ENCODE results near the gene KRCC1. TPM values are rescaled to one million over a fixed set of nuclear protein-coding genes. Genes with fewer than 3 reads are reported as not detected.

The KRCC1 gene
- total RNA-seq, 1 donor = 24.2 TPM

DNA sequence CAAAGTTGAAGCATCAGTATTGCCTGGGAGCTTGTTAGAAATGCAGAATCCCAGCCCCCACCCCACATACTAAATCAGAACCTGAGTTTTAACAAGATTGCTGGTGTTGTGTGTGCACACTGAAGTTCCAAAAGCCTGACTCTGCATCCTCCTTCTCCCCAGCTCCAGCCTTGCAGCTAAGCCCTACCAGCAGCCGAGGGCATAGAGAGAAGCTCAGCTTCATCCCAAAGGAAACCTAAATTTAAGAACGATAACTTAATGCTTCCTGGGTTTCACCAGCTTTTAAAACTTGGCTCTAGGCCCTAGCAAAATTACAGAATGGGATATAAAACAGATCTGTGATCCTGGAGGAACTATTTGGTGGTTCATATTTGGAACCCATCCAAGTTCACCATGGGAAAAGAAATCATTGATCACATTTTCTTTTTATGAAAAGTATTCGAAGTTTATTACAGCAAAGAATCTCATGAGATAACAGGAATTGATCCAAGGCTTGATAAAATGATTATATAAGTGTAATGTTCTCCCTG lies 23.1 kb upstream of the KRCC1 start:
- Histone ChIP-seq H3K4me2 (ENCODE audit: insufficient read depth, low read length) (no peak overlapping the region), H3K36me3 (ENCODE audit: insufficient read depth, low read length) (no peaks in the 10 kb centered on the region), H3K27me3 (ENCODE audit: insufficient read depth, low read length) (no peaks in the 10 kb centered on the region), H3K4me3 (ENCODE audit: insufficient read depth, low read length) (no peak overlapping the region), H3K4me1 (ENCODE audit: insufficient read depth, low read length) (peaks cover 6% of the 10 kb centered on the region), H3K27ac (ENCODE audit: low read depth, low read length) (no peak overlapping the region), H3K79me2 (ENCODE audit: insufficient read depth, low read length) (no peaks in the 10 kb centered on the region), H3K9me3 (ENCODE audit: low read depth, low read length) (no peaks in the 10 kb centered on the region), H4K20me1 (ENCODE audit: insufficient read depth, low read length) (no peaks in the 10 kb centered on the region), H2AFZ (ENCODE audit: low read length) (no peak overlapping the region)
- TF ChIP-seq, protein P1, sequence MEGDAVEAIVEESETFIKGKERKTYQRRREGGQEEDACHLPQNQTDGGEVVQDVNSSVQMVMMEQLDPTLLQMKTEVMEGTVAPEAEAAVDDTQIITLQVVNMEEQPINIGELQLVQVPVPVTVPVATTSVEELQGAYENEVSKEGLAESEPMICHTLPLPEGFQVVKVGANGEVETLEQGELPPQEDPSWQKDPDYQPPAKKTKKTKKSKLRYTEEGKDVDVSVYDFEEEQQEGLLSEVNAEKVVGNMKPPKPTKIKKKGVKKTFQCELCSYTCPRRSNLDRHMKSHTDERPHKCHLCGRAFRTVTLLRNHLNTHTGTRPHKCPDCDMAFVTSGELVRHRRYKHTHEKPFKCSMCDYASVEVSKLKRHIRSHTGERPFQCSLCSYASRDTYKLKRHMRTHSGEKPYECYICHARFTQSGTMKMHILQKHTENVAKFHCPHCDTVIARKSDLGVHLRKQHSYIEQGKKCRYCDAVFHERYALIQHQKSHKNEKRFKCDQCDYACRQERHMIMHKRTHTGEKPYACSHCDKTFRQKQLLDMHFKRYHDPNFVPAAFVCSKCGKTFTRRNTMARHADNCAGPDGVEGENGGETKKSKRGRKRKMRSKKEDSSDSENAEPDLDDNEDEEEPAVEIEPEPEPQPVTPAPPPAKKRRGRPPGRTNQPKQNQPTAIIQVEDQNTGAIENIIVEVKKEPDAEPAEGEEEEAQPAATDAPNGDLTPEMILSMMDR (IDR thresholded peaks at IDR 0.05; ENCODE audit: extremely low read depth, low read depth, low read length) = no peak
- no peak for DNase-seq (ENCODE audit: insufficient read length, low spot score, missing footprints)

DNA sequence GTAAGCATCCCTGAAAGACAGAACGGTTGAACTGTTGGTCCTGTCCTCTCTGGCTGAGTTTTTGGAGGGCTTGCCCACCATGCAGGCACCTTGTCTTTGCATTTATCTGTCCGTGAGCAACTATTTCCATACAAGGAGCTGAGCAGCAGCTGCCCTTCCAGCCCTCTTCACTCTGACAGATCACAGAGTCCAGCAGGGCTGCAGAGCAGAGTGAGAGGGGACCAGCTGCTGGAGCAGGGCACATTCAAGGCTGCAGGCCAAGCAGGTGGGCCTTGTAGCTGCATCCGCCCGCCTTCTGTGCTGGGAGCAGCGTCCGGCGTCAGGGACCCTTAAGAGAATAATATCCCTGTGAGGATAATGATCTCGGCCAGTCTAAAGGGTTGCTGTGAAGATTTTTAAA lies 21.5 kb upstream of the KRCC1 start:
- Histone ChIP-seq H3K4me1 (ENCODE audit: insufficient read depth, low read length) (peaks cover 6% of the 10 kb centered on the region), H4K20me1 (ENCODE audit: insufficient read depth, low read length) (no peaks in the 10 kb centered on the region), H3K4me3 (ENCODE audit: insufficient read depth, low read length) (no peak overlapping the region), H3K4me2 (ENCODE audit: insufficient read depth, low read length) (no peak overlapping the region), H3K79me2 (ENCODE audit: insufficient read depth, low read length) (no peaks in the 10 kb centered on the region), H2AFZ (ENCODE audit: low read length) (no peak overlapping the region), H3K27me3 (ENCODE audit: insufficient read depth, low read length) (no peaks in the 10 kb centered on the region), H3K9me3 (ENCODE audit: low read depth, low read length) (no peaks in the 10 kb centered on the region), H3K36me3 (ENCODE audit: insufficient read depth, low read length) (no peaks in the 10 kb centered on the region), H3K27ac (ENCODE audit: low read depth, low read length) (no peak overlapping the region)
- DNase-seq (ENCODE audit: insufficient read length, low spot score, missing footprints) = no peak
- TF ChIP-seq, protein P1 (IDR thresholded peaks at IDR 0.05; ENCODE audit: extremely low read depth, low read depth, low read length) = no peak

DNA sequence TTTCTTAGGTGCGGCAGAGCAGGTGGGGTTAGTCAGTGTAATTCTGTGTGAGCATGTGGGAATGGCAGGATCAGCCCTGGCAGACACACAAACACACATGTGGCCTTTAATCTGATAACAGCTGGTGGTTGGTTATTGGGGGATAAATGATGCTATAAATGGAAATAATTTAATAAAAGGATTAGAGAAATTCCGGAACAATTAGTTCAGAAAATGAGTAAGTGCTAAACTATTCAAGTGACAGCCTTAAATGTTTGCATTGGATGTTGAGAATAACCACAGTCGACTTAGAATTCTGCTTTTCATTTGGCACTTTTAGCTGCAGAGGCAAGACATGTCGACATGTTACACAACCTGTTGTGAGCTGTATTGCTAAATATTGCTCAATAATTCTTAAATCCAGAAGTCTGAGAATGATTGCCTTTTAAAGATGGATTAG lies 19.3 kb upstream of the KRCC1 start:
- DNase-seq (ENCODE audit: insufficient read length, low spot score, missing footprints) = peak; percentile 44
- no peaks in the 10 kb centered on the region for H3K9me3 ChIP-seq (ENCODE audit: low read depth, low read length)
- H3K4me1 ChIP-seq (ENCODE audit: insufficient read depth, low read length) = peaks cover 6% of the 10 kb centered on the region
- H4K20me1 ChIP-seq (ENCODE audit: insufficient read depth, low read length) = no peaks in the 10 kb centered on the region
- H3K27me3 ChIP-seq (ENCODE audit: insufficient read depth, low read length) = no peaks in the 10 kb centered on the region
- no peak overlapping the region for H3K27ac ChIP-seq (ENCODE audit: low read depth, low read length)
- H3K79me2 ChIP-seq (ENCODE audit: insufficient read depth, low read length) = no peaks in the 10 kb centered on the region
- H3K4me3 ChIP-seq (ENCODE audit: insufficient read depth, low read length) = no peak overlapping the region
- H3K4me2 ChIP-seq (ENCODE audit: insufficient read depth, low read length) = no peak overlapping the region
- TF ChIP-seq, protein P1 (IDR thresholded peaks at IDR 0.05; ENCODE audit: extremely low read depth, low read depth, low read length) = no peak
- H2AFZ ChIP-seq (ENCODE audit: low read length) = no peak overlapping the region
- H3K36me3 ChIP-seq (ENCODE audit: insufficient read depth, low read length) = no peaks in the 10 kb centered on the region

DNA sequence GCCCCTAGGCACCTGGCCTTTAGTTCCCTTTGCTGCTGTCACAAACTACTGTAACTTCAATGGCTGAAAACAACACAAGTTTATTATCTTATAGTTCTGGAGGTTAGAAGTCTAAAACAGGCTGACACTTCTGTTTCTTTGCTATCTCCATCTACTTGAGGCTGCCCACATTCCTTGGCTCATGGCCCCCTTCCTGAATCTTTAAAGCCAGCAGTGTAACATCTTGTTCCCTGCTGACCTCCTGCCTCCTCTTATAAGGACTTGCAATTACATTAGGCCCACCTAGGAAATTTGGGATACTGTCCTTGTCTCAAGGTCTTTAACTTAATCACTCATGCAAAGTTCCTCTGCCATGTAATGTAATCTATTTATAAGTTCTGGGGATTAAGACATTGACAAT lies 18.6 kb upstream of the KRCC1 start:
- H3K36me3 ChIP-seq (ENCODE audit: insufficient read depth, low read length) = no peaks in the 10 kb centered on the region
- no peak for DNase-seq (ENCODE audit: insufficient read length, low spot score, missing footprints)
- no peaks in the 10 kb centered on the region for H3K9me3 ChIP-seq (ENCODE audit: low read depth, low read length)
- H2AFZ ChIP-seq (ENCODE audit: low read length) = no peak overlapping the region
- H3K27ac ChIP-seq (ENCODE audit: low read depth, low read length) = no peak overlapping the region
- H3K4me1 ChIP-seq (ENCODE audit: insufficient read depth, low read length) = peaks cover 6% of the 10 kb centered on the region
- H3K27me3 ChIP-seq (ENCODE audit: insufficient read depth, low read length) = no peaks in the 10 kb centered on the region
- H3K79me2 ChIP-seq (ENCODE audit: insufficient read depth, low read length) = no peaks in the 10 kb centered on the region
- TF ChIP-seq, protein P1 (IDR thresholded peaks at IDR 0.05; ENCODE audit: extremely low read depth, low read depth, low read length) = no peak
- H3K4me2 ChIP-seq (ENCODE audit: insufficient read depth, low read length) = no peak overlapping the region
- no peak overlapping the region for H3K4me3 ChIP-seq (ENCODE audit: insufficient read depth, low read length)
- no peaks in the 10 kb centered on the region for H4K20me1 ChIP-seq (ENCODE audit: insufficient read depth, low read length)
